ENCODE results near the gene MYO1E.

DNA sequence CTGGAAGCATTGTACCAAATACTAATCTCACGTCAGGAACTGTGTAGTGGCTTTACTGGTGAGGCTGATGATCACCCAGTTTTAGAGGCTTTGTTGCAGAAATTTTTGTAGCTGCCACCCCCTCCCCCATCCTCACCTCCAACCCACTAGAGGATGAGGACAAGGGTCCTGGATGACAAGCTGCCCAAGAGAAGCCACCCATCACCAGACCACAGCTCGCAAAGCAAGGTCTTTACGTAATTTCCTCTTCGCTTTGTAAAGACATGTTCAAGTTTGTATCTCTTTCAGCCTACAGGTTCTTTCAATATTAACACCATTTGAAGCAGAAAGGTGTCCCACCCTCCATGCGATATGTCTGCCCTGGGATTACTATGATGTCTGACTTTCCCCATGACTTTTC lies 91.8 kb downstream of the MYO1E start:
- TF ChIP-seq, protein P1, sequence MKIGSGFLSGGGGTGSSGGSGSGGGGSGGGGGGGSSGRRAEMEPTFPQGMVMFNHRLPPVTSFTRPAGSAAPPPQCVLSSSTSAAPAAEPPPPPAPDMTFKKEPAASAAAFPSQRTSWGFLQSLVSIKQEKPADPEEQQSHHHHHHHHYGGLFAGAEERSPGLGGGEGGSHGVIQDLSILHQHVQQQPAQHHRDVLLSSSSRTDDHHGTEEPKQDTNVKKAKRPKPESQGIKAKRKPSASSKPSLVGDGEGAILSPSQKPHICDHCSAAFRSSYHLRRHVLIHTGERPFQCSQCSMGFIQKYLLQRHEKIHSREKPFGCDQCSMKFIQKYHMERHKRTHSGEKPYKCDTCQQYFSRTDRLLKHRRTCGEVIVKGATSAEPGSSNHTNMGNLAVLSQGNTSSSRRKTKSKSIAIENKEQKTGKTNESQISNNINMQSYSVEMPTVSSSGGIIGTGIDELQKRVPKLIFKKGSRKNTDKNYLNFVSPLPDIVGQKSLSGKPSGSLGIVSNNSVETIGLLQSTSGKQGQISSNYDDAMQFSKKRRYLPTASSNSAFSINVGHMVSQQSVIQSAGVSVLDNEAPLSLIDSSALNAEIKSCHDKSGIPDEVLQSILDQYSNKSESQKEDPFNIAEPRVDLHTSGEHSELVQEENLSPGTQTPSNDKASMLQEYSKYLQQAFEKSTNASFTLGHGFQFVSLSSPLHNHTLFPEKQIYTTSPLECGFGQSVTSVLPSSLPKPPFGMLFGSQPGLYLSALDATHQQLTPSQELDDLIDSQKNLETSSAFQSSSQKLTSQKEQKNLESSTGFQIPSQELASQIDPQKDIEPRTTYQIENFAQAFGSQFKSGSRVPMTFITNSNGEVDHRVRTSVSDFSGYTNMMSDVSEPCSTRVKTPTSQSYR (CRISPR knock-in tag; IDR thresholded peaks at IDR 0.05): no peak
- TF ChIP-seq, protein P2, sequence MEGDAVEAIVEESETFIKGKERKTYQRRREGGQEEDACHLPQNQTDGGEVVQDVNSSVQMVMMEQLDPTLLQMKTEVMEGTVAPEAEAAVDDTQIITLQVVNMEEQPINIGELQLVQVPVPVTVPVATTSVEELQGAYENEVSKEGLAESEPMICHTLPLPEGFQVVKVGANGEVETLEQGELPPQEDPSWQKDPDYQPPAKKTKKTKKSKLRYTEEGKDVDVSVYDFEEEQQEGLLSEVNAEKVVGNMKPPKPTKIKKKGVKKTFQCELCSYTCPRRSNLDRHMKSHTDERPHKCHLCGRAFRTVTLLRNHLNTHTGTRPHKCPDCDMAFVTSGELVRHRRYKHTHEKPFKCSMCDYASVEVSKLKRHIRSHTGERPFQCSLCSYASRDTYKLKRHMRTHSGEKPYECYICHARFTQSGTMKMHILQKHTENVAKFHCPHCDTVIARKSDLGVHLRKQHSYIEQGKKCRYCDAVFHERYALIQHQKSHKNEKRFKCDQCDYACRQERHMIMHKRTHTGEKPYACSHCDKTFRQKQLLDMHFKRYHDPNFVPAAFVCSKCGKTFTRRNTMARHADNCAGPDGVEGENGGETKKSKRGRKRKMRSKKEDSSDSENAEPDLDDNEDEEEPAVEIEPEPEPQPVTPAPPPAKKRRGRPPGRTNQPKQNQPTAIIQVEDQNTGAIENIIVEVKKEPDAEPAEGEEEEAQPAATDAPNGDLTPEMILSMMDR (IDR thresholded peaks at IDR 0.05): no peak
- TF ChIP-seq, protein P3, sequence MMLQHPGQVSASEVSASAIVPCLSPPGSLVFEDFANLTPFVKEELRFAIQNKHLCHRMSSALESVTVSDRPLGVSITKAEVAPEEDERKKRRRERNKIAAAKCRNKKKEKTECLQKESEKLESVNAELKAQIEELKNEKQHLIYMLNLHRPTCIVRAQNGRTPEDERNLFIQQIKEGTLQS (CRISPR knock-in tag; conservative IDR thresholded peaks at IDR 0.05): no peak
- TF ChIP-seq, protein P4, sequence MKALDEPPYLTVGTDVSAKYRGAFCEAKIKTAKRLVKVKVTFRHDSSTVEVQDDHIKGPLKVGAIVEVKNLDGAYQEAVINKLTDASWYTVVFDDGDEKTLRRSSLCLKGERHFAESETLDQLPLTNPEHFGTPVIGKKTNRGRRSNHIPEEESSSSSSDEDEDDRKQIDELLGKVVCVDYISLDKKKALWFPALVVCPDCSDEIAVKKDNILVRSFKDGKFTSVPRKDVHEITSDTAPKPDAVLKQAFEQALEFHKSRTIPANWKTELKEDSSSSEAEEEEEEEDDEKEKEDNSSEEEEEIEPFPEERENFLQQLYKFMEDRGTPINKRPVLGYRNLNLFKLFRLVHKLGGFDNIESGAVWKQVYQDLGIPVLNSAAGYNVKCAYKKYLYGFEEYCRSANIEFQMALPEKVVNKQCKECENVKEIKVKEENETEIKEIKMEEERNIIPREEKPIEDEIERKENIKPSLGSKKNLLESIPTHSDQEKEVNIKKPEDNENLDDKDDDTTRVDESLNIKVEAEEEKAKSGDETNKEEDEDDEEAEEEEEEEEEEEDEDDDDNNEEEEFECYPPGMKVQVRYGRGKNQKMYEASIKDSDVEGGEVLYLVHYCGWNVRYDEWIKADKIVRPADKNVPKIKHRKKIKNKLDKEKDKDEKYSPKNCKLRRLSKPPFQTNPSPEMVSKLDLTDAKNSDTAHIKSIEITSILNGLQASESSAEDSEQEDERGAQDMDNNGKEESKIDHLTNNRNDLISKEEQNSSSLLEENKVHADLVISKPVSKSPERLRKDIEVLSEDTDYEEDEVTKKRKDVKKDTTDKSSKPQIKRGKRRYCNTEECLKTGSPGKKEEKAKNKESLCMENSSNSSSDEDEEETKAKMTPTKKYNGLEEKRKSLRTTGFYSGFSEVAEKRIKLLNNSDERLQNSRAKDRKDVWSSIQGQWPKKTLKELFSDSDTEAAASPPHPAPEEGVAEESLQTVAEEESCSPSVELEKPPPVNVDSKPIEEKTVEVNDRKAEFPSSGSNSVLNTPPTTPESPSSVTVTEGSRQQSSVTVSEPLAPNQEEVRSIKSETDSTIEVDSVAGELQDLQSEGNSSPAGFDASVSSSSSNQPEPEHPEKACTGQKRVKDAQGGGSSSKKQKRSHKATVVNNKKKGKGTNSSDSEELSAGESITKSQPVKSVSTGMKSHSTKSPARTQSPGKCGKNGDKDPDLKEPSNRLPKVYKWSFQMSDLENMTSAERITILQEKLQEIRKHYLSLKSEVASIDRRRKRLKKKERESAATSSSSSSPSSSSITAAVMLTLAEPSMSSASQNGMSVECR (CRISPR knock-in tag; IDR thresholded peaks at IDR 0.05; ENCODE audit: borderline replicate concordance): no peak
- TF ChIP-seq KAT7 (CRISPR knock-in tag; IDR thresholded peaks at IDR 0.05; ENCODE audit: borderline replicate concordance) (no peak), CBFB (CRISPR knock-in tag; IDR thresholded peaks at IDR 0.05; ENCODE audit: low read depth) (no peak), ZNF263 (CRISPR knock-in tag; IDR thresholded peaks at IDR 0.05; ENCODE audit: low read depth) (no peak), GABPB1 (CRISPR knock-in tag; IDR thresholded peaks at IDR 0.05) (no peak), SP1 (CRISPR knock-in tag; conservative IDR thresholded peaks at IDR 0.05) (no peak), NR2C2 (CRISPR knock-in tag; IDR thresholded peaks at IDR 0.05) (no peak)
- TF ChIP-seq, protein P5, sequence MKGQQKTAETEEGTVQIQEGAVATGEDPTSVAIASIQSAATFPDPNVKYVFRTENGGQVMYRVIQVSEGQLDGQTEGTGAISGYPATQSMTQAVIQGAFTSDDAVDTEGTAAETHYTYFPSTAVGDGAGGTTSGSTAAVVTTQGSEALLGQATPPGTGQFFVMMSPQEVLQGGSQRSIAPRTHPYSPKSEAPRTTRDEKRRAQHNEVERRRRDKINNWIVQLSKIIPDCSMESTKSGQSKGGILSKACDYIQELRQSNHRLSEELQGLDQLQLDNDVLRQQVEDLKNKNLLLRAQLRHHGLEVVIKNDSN (CRISPR knock-in tag; IDR thresholded peaks at IDR 0.05): no peak
- TF ChIP-seq, protein P6, sequence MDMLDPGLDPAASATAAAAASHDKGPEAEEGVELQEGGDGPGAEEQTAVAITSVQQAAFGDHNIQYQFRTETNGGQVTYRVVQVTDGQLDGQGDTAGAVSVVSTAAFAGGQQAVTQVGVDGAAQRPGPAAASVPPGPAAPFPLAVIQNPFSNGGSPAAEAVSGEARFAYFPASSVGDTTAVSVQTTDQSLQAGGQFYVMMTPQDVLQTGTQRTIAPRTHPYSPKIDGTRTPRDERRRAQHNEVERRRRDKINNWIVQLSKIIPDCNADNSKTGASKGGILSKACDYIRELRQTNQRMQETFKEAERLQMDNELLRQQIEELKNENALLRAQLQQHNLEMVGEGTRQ (CRISPR knock-in tag; IDR thresholded peaks at IDR 0.05): no peak
